HG02884 (cell line): ENCODE results near the gene CIPC.

Experiments
- ATAC-seq: cut with Tn5 transposase; IDR thresholded peaks from one replicate; pipeline ENCODE4 v1.9.1; 2021; ENCODE audit warnings: mild to moderate bottlenecking, moderate library complexity; ENCODE audit not compliant: unreplicated experiment

CIPC gene

GRCh38 chr14:77125281-77125801, 27.3 kb downstream of the CIPC start:
- no peak for ATAC-seq

GRCh38 chr14:77125823-77126325, 27.8 kb downstream of the CIPC start:
- ATAC-seq, result no peak

- ATAC-seq, result no peak
Observed at GRCh38 chr14:77126461-77126990, 28.5 kb downstream of the CIPC start.

- ATAC-seq, result no peak
Observed at GRCh38 chr14:77128414-77128891, 30.4 kb downstream of the CIPC start.

GRCh38 chr14:77130386-77130785, 32.3 kb downstream of the CIPC start:
- ATAC-seq, result no peak

GRCh38 chr14:77131206-77131605, 33.1 kb downstream of the CIPC start:
- no peak for ATAC-seq

- ATAC-seq, result no peak
Observed at GRCh38 chr14:77131871-77132486, 33.9 kb downstream of the CIPC start.

- ATAC-seq, result no peak
Observed at GRCh38 chr14:77133720-77134338, 35.8 kb downstream of the CIPC start.

GRCh38 chr14:77139022-77139421, 41.0 kb downstream of the CIPC start:
- ATAC-seq, result no peak

GRCh38 chr14:77139540-77140358, 41.7 kb downstream of the CIPC start:
- no peak for ATAC-seq

- ATAC-seq, result no peak
Observed at GRCh38 chr14:77140359-77141213, 42.5 kb downstream of the CIPC start.

GRCh38 chr14:77141214-77142004, 43.4 kb downstream of the CIPC start, which contains the start of gene ZDHHC22:
TSS of gene ZDHHC22 (minus strand) at chr14:77141791. CDS start at chr14:77139738, 2,053 bp downstream.
- ATAC-seq, result no peak

GRCh38 chr14:77142005-77142800, 44.1 kb downstream of the CIPC start:
- ATAC-seq, result no peak

GRCh38 chr14:77143071-77143470, 45.0 kb downstream of the CIPC start:
- ATAC-seq, result no peak

- ATAC-seq, result no peak
Observed at GRCh38 chr14:77144412-77145115, 46.5 kb downstream of the CIPC start.

- ATAC-seq, result no peak
Observed at GRCh38 chr14:77145975-77146740, 48.1 kb downstream of the CIPC start.
